ENCODE measurements around the gene COL18A1. TPM values are rescaled to one million over a fixed set of nuclear protein-coding genes. Genes with fewer than 3 reads are reported as not detected.
A peak's percentile ranks its signal among the peaks of the same experiment; 100 is the strongest.

Gene COL18A1
- polyA plus RNA-seq, 1 of the 3 experiments (the other 2 are of a cell fraction): 118 TPM

DNA sequence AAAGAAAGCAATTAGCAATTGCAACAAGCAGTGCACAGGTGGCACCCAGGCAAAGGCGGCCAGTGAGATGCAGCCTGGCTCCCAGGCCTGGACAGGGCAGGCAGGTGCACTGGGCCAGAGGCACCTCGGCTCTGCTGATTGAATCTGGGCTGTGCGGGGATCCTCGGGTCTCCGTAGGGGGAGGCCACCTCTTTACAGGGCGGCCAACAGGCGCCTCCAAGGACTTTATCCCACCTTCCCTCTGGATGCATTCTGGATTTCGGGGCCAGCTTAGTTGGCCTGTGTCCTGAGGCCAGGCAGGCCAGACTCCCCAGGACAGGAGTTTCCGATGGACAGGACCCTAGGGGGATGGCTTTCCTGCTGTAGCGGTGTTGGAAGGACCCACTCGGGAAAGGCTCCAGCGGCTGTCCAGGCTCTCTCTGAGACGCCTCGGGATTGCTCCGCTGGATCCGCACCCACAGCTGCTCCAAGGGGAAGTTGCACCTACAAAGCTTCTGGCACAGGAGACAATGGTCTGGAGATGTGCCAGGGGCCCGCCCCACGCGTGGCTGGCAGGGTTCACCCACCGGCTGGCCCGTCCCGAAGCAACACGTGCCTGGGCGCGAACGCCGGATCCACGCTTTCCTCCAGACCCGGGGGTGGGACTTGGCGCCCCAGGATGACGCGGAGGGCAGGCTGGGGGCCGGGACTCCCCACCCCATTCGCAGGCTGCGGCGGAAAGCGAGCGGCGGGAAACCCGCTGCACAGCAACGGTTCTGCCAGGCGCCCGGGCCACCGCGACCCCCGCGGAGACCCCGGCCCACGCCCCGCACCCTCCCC, 136.5 kb downstream of the COL18A1 start:
- no peaks in the 10 kb centered on the region for H3K9me3 ChIP-seq
- peak; percentile 95 for DNase-seq
- WGBS (ENCODE audit: low lambda C conversion rate): 43% methylated on average over 6 of the region's 50 CpGs

DNA sequence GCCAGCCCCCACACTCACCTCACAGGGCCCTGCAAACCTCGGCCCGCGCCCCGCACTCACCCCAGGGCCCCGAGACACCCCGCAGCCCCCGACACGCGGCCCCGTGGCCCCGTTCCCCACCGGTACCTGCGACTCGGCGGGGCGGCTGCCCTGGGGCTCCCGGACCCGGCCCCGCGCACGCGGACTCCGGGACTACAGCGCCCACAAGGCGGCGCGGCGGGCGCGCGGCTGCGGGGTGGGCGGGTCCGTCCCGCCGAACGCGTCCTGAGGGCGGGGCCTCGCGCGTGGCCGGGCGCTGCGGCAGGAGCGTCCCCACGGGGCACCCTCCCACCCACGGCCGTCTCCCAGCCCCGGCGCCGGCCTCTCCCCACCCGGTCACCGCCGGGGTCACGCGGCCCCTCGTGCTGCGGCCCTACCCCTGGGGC, 137.3 kb downstream of the COL18A1 start, which contains the start of gene SLC19A1:
Gene SLC19A1, minus strand, starts transcription at position 199 of the 425 bp plus-strand sequence. CDS start 4,481 bp downstream, outside the sequence.
- H3K27me3 ChIP-seq (ENCODE audit: insufficient read depth): no peaks in the 10 kb centered on the region
- peak; percentile 99 for DNase-seq
- H4K20me1 ChIP-seq (ENCODE audit: insufficient read depth): no peaks in the 10 kb centered on the region
- H3K9ac ChIP-seq: peak within 1 kb of the TSS; percentile 66
- no peaks in the 10 kb centered on the region for H3K9me3 ChIP-seq
- CTCF ChIA-PET: no interaction called here
- H3K4me2 ChIP-seq: peak within 1 kb of the TSS; percentile 94
- H3K9me2 ChIP-seq: no peaks in the 10 kb centered on the region
- peaks cover 0 to 36% of the 10 kb centered on the region in 2 experiments; a peak in 1 of 4 replicates for H3K4me1 ChIP-seq (ENCODE audit: control insufficient read depth in 1 of 2, insufficient read depth in 2 of 2, low read depth in 1 of 2, low read length in 1 of 2)
- H3K79me2 ChIP-seq (ENCODE audit: insufficient read depth): peaks cover 21% of the 10 kb centered on the region; the same call in 1 of the 2 replicates
- peak within 1 kb of the TSS; percentile 64 to 66 for H3K4me3 ChIP-seq (ENCODE audit: low read depth in 2 of 2, low read length in 1 of 2)
- H3F3A ChIP-seq (replicated peaks; ENCODE audit: insufficient read depth): no peaks in the 10 kb centered on the region
- POLR2A ChIA-PET: no interaction called here
- H3K27ac ChIP-seq (ENCODE audit: low read depth in 2 of 2, low read length in 1 of 2): peak within 1 kb of the TSS in 1 of 2 experiments; percentile 74; a peak in 2 of 4 replicates
- WGBS (ENCODE audit: low lambda C conversion rate): no CpG with 5 or more reads among the region's 59 CpGs
- peak within 1 kb of the TSS; percentile 86 for H2AFZ ChIP-seq (ENCODE audit: low read depth)
- peaks cover 0 to 4% of the 10 kb centered on the region in 2 experiments for H3K36me3 ChIP-seq (replicated peaks in 1 of 2; ENCODE audit: control insufficient read depth in 1 of 2, insufficient read depth in 2 of 2, low read length in 1 of 2)
- TF ChIP-seq SIN3A (IDR thresholded peaks at IDR 0.05; ENCODE audit: borderline replicate concordance, low read depth, low read length) (no peak), ELF1 (IDR thresholded peaks at IDR 0.05) (no peak), SMC3 (IDR thresholded peaks at IDR 0.05; ENCODE audit: low read depth, low read length) (no peak), GATA2 (CRISPR knock-in tag; IDR thresholded peaks at IDR 0.05) (no peak), IRF3 (IDR thresholded peaks at IDR 0.05; ENCODE audit: low read depth, low read length) (no peak), TCF12 (IDR thresholded peaks at IDR 0.05) (no peak), TEAD4 (IDR thresholded peaks at IDR 0.05; ENCODE audit: borderline replicate concordance, insufficient read depth) (no peak), EP300 (IDR thresholded peaks at IDR 0.05; ENCODE audit: borderline replicate concordance in 1 of 2, low read depth in 1 of 2, low read length in 1 of 2) (no peak)
- TF ChIP-seq, protein P1, sequence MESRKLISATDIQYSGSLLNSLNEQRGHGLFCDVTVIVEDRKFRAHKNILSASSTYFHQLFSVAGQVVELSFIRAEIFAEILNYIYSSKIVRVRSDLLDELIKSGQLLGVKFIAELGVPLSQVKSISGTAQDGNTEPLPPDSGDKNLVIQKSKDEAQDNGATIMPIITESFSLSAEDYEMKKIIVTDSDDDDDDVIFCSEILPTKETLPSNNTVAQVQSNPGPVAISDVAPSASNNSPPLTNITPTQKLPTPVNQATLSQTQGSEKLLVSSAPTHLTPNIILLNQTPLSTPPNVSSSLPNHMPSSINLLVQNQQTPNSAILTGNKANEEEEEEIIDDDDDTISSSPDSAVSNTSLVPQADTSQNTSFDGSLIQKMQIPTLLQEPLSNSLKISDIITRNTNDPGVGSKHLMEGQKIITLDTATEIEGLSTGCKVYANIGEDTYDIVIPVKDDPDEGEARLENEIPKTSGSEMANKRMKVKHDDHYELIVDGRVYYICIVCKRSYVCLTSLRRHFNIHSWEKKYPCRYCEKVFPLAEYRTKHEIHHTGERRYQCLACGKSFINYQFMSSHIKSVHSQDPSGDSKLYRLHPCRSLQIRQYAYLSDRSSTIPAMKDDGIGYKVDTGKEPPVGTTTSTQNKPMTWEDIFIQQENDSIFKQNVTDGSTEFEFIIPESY (IDR thresholded peaks at IDR 0.05; ENCODE audit: borderline replicate concordance, low read depth): no peak
- TF ChIP-seq, protein P2, sequence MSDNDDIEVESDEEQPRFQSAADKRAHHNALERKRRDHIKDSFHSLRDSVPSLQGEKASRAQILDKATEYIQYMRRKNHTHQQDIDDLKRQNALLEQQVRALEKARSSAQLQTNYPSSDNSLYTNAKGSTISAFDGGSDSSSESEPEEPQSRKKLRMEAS (IDR thresholded peaks at IDR 0.05; ENCODE audit: low read depth): 0 out of 2 replicates have a peak, but pooled peaks have one; percentile 23
- TF ChIP-seq, protein P3, sequence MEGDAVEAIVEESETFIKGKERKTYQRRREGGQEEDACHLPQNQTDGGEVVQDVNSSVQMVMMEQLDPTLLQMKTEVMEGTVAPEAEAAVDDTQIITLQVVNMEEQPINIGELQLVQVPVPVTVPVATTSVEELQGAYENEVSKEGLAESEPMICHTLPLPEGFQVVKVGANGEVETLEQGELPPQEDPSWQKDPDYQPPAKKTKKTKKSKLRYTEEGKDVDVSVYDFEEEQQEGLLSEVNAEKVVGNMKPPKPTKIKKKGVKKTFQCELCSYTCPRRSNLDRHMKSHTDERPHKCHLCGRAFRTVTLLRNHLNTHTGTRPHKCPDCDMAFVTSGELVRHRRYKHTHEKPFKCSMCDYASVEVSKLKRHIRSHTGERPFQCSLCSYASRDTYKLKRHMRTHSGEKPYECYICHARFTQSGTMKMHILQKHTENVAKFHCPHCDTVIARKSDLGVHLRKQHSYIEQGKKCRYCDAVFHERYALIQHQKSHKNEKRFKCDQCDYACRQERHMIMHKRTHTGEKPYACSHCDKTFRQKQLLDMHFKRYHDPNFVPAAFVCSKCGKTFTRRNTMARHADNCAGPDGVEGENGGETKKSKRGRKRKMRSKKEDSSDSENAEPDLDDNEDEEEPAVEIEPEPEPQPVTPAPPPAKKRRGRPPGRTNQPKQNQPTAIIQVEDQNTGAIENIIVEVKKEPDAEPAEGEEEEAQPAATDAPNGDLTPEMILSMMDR (IDR thresholded peaks at IDR 0.05): peak; percentile 18; the same call in 1 of the 2 replicates

More for the DNA sequence above, 136.5 kb downstream of the COL18A1 start:
- ChIA-PET POLR2A (interaction anchor here (1.1 kb wide), 1 partner anchor 18 kb away, joined by 3 read pairs; no protein-coding TSS in a partner anchor), CTCF (interaction anchor here (0.8 to 2.6 kb wide), 3 partner anchors 8 to 279 kb away, joined by 3 to 13 read pairs (median 3); no protein-coding TSS in a partner anchor)
- H2AFZ ChIP-seq (ENCODE audit: low read depth): peak overlapping the region; percentile 86
- H3K27ac ChIP-seq (ENCODE audit: low read depth in 2 of 2, low read length in 1 of 2): peak overlapping the region in 1 of 2 experiments; percentile 74; a peak in 2 of 4 replicates
- peak overlapping the region; percentile 94 for H3K4me2 ChIP-seq
- H3K4me3 ChIP-seq (ENCODE audit: low read depth in 2 of 2, low read length in 1 of 2): peak overlapping the region; percentile 64 to 66
- no peaks in the 10 kb centered on the region for H4K20me1 ChIP-seq (ENCODE audit: insufficient read depth)
- no peaks in the 10 kb centered on the region for H3K27me3 ChIP-seq (ENCODE audit: insufficient read depth)
- no peaks in the 10 kb centered on the region for H3F3A ChIP-seq (replicated peaks; ENCODE audit: insufficient read depth)
- no peaks in the 10 kb centered on the region for H3K9me2 ChIP-seq
- peak overlapping the region; percentile 66 for H3K9ac ChIP-seq
- H3K36me3 ChIP-seq (replicated peaks in 1 of 2; ENCODE audit: control insufficient read depth in 1 of 2, insufficient read depth in 2 of 2, low read length in 1 of 2): peaks cover 0 to 6% of the 10 kb centered on the region in 2 experiments
- peaks cover 21% of the 10 kb centered on the region; the same call in 1 of the 2 replicates for H3K79me2 ChIP-seq (ENCODE audit: insufficient read depth)
- H3K4me1 ChIP-seq (ENCODE audit: control insufficient read depth in 1 of 2, insufficient read depth in 2 of 2, low read depth in 1 of 2, low read length in 1 of 2): peaks cover 0 to 36% of the 10 kb centered on the region in 2 experiments; a peak in 1 of 4 replicates
- TF ChIP-seq, protein P3 (IDR thresholded peaks at IDR 0.05): no peak
- TF ChIP-seq MXI1 (IDR thresholded peaks at IDR 0.05; ENCODE audit: low read depth, low read length) (peak; percentile 99), RCOR1 (IDR thresholded peaks at IDR 0.05; ENCODE audit: low read length) (no peak), RXRA (IDR thresholded peaks at IDR 0.05; ENCODE audit: borderline replicate concordance, low read depth) (no peak), SIN3A (IDR thresholded peaks at IDR 0.05; ENCODE audit: borderline replicate concordance, low read depth, low read length) (peak; percentile 69; the same call in 1 of the 2 replicates), NFIC (IDR thresholded peaks at IDR 0.05; ENCODE audit: borderline replicate concordance) (peak; percentile 63)
- TF ChIP-seq, protein P2 (IDR thresholded peaks at IDR 0.05; ENCODE audit: low read depth): peak; percentile 98
